ENCODE results near the gene PLA2G3. TPM values are rescaled to one million over a fixed set of nuclear protein-coding genes. Genes with fewer than 3 reads are reported as not detected.

Gene PLA2G3
- total and polyA plus RNA-seq, 2 of the 13 experiments (the other 11 are each of a cell fraction or from before 2014, with no cell fraction given) = 0.12 to 0.42 TPM

GRCh38 chr22:31094741-31095140 is 45.6 kb downstream of the PLA2G3 start:
- H3K9ac ChIP-seq (ENCODE audit: insufficient read depth, low read depth, low read length) = no peak overlapping the region
- no peak overlapping the region for H3K4me2 ChIP-seq (ENCODE audit: low read depth, low read length)
- POLR2A ChIA-PET = no interaction called here
- no peaks in the 10 kb centered on the region for H3K9me3 ChIP-seq (ENCODE audit: low read length)
- no peaks in the 10 kb centered on the region for H3K79me2 ChIP-seq (ENCODE audit: insufficient read depth, low read length)
- CTCF ChIA-PET (ENCODE audit: low intra/inter-chr PET ratio, low total read pairs) = no interaction called here
- no peaks in the 10 kb centered on the region for H4K20me1 ChIP-seq (ENCODE audit: insufficient read depth, low read length)
- in situ Hi-C loops (cut with HindIII; ENCODE audit: extremely low pct_ligation_motif_present, low pct_unique_long_range_greater_than_20kb) = no loop called here
- H3K36me3 ChIP-seq (replicated peaks in 1 of 2; ENCODE audit: control insufficient read depth in 1 of 2, insufficient read depth in 2 of 2, low read length in 2 of 2) = peaks cover 36 to 57% of the 10 kb centered on the region in 2 experiments
- H3K27me3 ChIP-seq (ENCODE audit: control insufficient read depth in 1 of 2, insufficient read depth in 2 of 2, low read length in 2 of 2) = no peaks in the 10 kb centered on the region
- no peak for DNase-seq (ENCODE audit: low spot score)
- 98% methylated on average over 7 of the region's 7 CpGs for WGBS (ENCODE audit: low lambda C conversion rate)
- ATAC-seq = no peak
- no peak overlapping the region for H3K27ac ChIP-seq (ENCODE audit: extremely low read length, insufficient read depth, low read length)
- no peak overlapping the region for H3K4me3 ChIP-seq (replicated peaks in 1 of 3; ENCODE audit: insufficient read depth in 1 of 3, low read depth in 2 of 3, low read length in 3 of 3)
- TF ChIP-seq TIGD3 (CRISPR knock-in tag; IDR thresholded peaks at IDR 0.05; ENCODE audit: borderline replicate concordance) (no peak), BORCS8-MEF2B (CRISPR knock-in tag; IDR thresholded peaks at IDR 0.05) (no peak), HMGA1 (CRISPR knock-in tag; conservative IDR thresholded peaks at IDR 0.05) (no peak), NFATC3 (CRISPR knock-in tag; IDR thresholded peaks at IDR 0.05) (no peak), ZNF547 (CRISPR knock-in tag; IDR thresholded peaks at IDR 0.05) (no peak), ZNF362 (CRISPR knock-in tag; IDR thresholded peaks at IDR 0.05; ENCODE audit: borderline replicate concordance) (no peak), PPARG (CRISPR knock-in tag; conservative IDR thresholded peaks at IDR 0.05) (no peak), CHD2 (IDR thresholded peaks at IDR 0.05; ENCODE audit: low read depth, low read length) (no peak), PRPF4 (IDR thresholded peaks at IDR 0.05; ENCODE audit: low read depth, low read length, poor library complexity, severe bottlenecking) (no peak), KDM3A (CRISPR knock-in tag; IDR thresholded peaks at IDR 0.05; ENCODE audit: low read depth) (no peak), SRY (CRISPR knock-in tag; IDR thresholded peaks at IDR 0.05) (no peak), HOXA9 (CRISPR knock-in tag; IDR thresholded peaks at IDR 0.05; ENCODE audit: borderline replicate concordance) (no peak), ZSCAN21 (CRISPR knock-in tag; IDR thresholded peaks at IDR 0.05; ENCODE audit: borderline replicate concordance) (no peak), ZNF792 (CRISPR knock-in tag; IDR thresholded peaks at IDR 0.05) (no peak), NFYB (CRISPR knock-in tag; IDR thresholded peaks at IDR 0.05) (no peak), TOPORS (CRISPR knock-in tag; IDR thresholded peaks at IDR 0.05) (no peak), KAT2B (IDR thresholded peaks at IDR 0.05; ENCODE audit: borderline replicate concordance, low read depth, low read length) (no peak), ZNF292 (CRISPR knock-in tag; IDR thresholded peaks at IDR 0.05; ENCODE audit: borderline replicate concordance, low read depth) (no peak)
- no TSS peak for BruUV-seq (replicated peaks)
- no peak for FAIRE-seq
- intact Hi-C loops (cut with micrococcal nuclease; ENCODE audit: unreplicated experiment) = no loop called here
- H2AFZ ChIP-seq (ENCODE audit: low read length) = no peak overlapping the region
- H3K4me1 ChIP-seq (ENCODE audit: insufficient read depth, low read length) = no peaks in the 10 kb centered on the region
